Right lobe of liver (tissue), 4 donors: ENCODE data around the gene OTOGL.

Experiments used
- POLR2A ChIP-seq: fragments of 450-650 bp; IDR thresholded peaks from one replicate; pipeline ENCODE4 v1.6.1; 2017; ENCODE audit warnings: antibody characterized with exemption, mild to moderate bottlenecking
- TF ChIP-seq, protein P1 (sequence below), 4 donors: fragments of 200-600 bp in 3 of 4; fragments of 450-650 bp in 1 of 4; IDR thresholded peaks; one replicate each; pipeline versions ENCODE4 v1.5.1 to v1.8.0; 2016 to 2022; ENCODE audit warnings: antibody characterized with exemption in 4 of 4, mild to moderate bottlenecking in 2 of 4
- donor health status: DM: no; HTN: no; CAD: no.
- donor health status: DM: no; HTN: no; CAD: no.
- donor health status: DM: no; HTN: yes; CAD: no.

DNA sequence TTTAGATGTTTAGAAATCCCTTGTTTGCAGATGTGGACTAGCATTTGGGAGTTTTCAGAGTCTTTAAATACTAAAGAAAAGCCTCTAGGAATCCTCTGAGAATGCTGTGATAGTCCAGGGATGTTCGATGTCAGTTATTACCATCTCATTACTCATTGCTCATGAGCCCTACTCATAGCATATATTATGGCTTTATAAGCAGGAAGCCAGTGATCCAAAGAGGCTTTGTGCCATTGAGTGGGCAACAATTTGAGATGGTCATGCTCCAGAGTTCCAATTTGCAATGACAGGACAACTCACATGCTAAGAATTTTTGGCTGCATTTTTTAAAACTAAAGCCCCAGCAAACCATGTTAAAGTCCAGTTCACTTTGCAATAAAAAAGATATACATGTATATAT lies 163.0 kb downstream of the OTOGL start:
- TF ChIP-seq, protein P1, sequence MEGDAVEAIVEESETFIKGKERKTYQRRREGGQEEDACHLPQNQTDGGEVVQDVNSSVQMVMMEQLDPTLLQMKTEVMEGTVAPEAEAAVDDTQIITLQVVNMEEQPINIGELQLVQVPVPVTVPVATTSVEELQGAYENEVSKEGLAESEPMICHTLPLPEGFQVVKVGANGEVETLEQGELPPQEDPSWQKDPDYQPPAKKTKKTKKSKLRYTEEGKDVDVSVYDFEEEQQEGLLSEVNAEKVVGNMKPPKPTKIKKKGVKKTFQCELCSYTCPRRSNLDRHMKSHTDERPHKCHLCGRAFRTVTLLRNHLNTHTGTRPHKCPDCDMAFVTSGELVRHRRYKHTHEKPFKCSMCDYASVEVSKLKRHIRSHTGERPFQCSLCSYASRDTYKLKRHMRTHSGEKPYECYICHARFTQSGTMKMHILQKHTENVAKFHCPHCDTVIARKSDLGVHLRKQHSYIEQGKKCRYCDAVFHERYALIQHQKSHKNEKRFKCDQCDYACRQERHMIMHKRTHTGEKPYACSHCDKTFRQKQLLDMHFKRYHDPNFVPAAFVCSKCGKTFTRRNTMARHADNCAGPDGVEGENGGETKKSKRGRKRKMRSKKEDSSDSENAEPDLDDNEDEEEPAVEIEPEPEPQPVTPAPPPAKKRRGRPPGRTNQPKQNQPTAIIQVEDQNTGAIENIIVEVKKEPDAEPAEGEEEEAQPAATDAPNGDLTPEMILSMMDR (IDR thresholded peaks at IDR 0.05), result no peak
- no peak for TF ChIP-seq POLR2A
